Measurements from ENCODE around the gene LHX3. TPM values are rescaled to one million over a fixed set of nuclear protein-coding genes. Genes with fewer than 3 reads are reported as not detected.

Gene LHX3
- total and polyA plus RNA-seq, 2 of the 4 experiments (the other 2 are of a cell fraction): not detected

DNA sequence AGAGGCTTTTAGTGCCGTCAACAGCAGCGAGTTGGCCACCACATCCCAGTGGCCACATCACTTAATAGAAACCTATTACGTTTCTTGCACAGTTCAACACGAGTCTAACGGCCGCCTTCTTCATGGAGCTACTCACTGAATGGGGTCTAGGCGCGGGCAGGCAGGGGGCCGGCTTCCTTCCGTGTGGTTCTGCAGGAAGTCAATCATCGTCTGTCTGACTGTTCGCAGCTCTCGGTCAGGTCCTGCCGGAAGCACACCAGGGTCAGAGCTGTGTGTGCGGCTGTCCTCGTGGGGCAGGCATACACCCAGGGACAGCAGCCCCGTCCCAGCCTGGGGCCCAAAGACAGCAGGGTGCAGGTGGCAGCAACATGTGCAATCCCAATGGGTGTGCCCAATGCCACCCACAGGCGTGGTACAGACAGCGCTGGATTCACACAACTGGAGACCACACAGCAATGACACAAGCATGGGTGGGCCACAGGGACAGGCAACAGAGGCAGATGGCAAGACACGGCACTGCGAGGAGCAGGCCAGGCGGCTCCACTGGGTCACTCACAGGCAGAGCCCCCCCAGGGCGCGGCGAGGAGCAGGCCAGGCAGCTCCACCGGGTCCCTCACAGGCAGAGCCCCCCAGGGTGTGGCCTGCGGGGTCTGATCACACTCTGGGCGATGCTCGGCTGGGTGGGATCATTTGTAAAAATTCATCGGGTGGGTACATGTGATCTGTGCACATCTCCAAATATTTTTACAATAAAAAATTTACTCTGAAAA, 19.1 kb upstream of the LHX3 start:
- Histone ChIP-seq H2BK120ac (ENCODE audit: low read depth, low read length) (no peak overlapping the region), H3K36me3 (ENCODE audit: control insufficient read depth, insufficient read depth, low read length) (peaks cover 14% of the 10 kb centered on the region), H3K56ac (ENCODE audit: extremely low read depth, insufficient read depth, low read length) (no peak overlapping the region), H3K4me3 (ENCODE audit: insufficient read depth, low read depth, low read length) (no peak overlapping the region), H4K91ac (ENCODE audit: insufficient read depth, low read depth, low read length) (no peak overlapping the region), H4K20me1 (ENCODE audit: insufficient read depth, low read length) (peaks cover 50% of the 10 kb centered on the region), H2BK15ac (ENCODE audit: low read depth, low read length) (no peak overlapping the region), H3K4me1 (ENCODE audit: control insufficient read depth, insufficient read depth, low read length) (peaks cover 6% of the 10 kb centered on the region; the same call in 1 of the 2 replicates), H3K4me2 (ENCODE audit: low read depth, low read length) (no peak overlapping the region), H3K27ac (ENCODE audit: insufficient read depth, low read length) (no peak overlapping the region), H3K14ac (replicated peaks; ENCODE audit: low read depth, low read length) (no peak overlapping the region), H2BK5ac (ENCODE audit: low read depth, low read length, poor library complexity, severe bottlenecking) (no peak overlapping the region), H3K23ac (ENCODE audit: low read depth, low read length) (no peak overlapping the region), H2AK5ac (ENCODE audit: low read depth, low read length) (no peak overlapping the region), H3K79me1 (ENCODE audit: low read depth in 1 of 2, low read length in 2 of 2) (peaks cover 6 to 36% of the 10 kb centered on the region in 2 experiments; a peak in 3 of 4 replicates), H2BK20ac (ENCODE audit: low read depth, low read length) (no peak overlapping the region), H4K5ac (ENCODE audit: low read depth, low read length) (no peak overlapping the region), H3K9me3 (ENCODE audit: control insufficient read depth, insufficient read depth, low read length) (no peaks in the 10 kb centered on the region), H3K9me1 (ENCODE audit: insufficient read depth, low read length) (peaks cover 14% of the 10 kb centered on the region; the same call in 1 of the 2 replicates), H2AK9ac (replicated peaks; ENCODE audit: low read depth, low read length, poor library complexity) (no peak overlapping the region), H4K8ac (ENCODE audit: low read depth in 2 of 2, low read length in 2 of 2) (no peak overlapping the region), H3K9ac (ENCODE audit: low read depth, low read length) (no peak overlapping the region), H3K4ac (ENCODE audit: low read depth, low read length) (no peak overlapping the region), H3K18ac (ENCODE audit: low read depth, low read length) (no peak overlapping the region), H2AFZ (replicated peaks; ENCODE audit: low read length, poor library complexity) (no peak overlapping the region), H3K27me3 (ENCODE audit: control insufficient read depth, insufficient read depth, low read length) (no peaks in the 10 kb centered on the region)
- DNase-seq: no peak
- WGBS, 2 experiments (ENCODE audit: extremely low coverage in 2 of 2, insufficient read length in 1 of 2): 96% methylated on average over 18 of the region's 30 CpGs; no CpG with 5 or more reads in 1 of the 2 experiments
- TF ChIP-seq NFE2L2 (IDR thresholded peaks at IDR 0.05; ENCODE audit: low read depth, low read length) (no peak), MAFK (IDR thresholded peaks at IDR 0.05; ENCODE audit: low read depth, low read length) (no peak), CTCF (conservative IDR thresholded peaks at IDR 0.05; ENCODE audit: low read depth, low read length) (no peak), CHD1 (IDR thresholded peaks at IDR 0.05; ENCODE audit: low read depth, low read length) (no peak), BHLHE40 (IDR thresholded peaks at IDR 0.05; ENCODE audit: low read depth, low read length) (no peak), MAZ (IDR thresholded peaks at IDR 0.05; ENCODE audit: borderline replicate concordance, low read depth, low read length) (no peak)
- BruUV-seq (replicated peaks): no TSS peak
- ATAC-seq (ENCODE audit: low read depth): no peak
- dilution Hi-C loops (cut with HindIII; ENCODE audit: low sequenced_read_pairs, unreplicated experiment): no loop called here
- ChIA-PET CTCF (no interaction called here), POLR2A (ENCODE audit: unreplicated experiment) (no interaction called here)
- in situ Hi-C loops (cut with MboI; ENCODE audit: low sequenced_read_pairs): no loop called here
- intact Hi-C loops (cut with micrococcal nuclease): no loop called here

All from IMR-90 (cell line).